Left lung (tissue), 10 donors: ENCODE results near the gene TIRAP. TPM values are rescaled to one million over a fixed set of nuclear protein-coding genes. Genes with fewer than 3 reads are reported as not detected.
A peak's percentile ranks its signal among the peaks of the same experiment; 100 is the strongest.

Experiments
- ATAC-seq: fragments of 200-7000 bp; cut with Tn5 transposase; one replicate; pipeline ENCODE4 v1.9.1; 2020; ENCODE audit warnings: moderate library complexity
- DNase-seq, 4 donors: peaks; one replicate each; pipeline ENCODE4 v3.0.0-alpha.2; 2013 to 2020
- H3K27ac ChIP-seq, 2 donors: fragments of 200-600 bp; sonication (generic) in 1 of 2; one replicate each; pipeline versions ENCODE4 v1.5.0 to v1.8.0; 2020 to 2021
- H3K27me3 ChIP-seq, 2 donors: fragments of 200-600 bp; sonication (generic) in 1 of 2; one replicate each; pipeline versions ENCODE4 v1.5.0 to v1.8.0; 2020 to 2021
- H3K36me3 ChIP-seq, 2 donors: fragments of 200-600 bp; sonication (generic) in 1 of 2; one replicate each; pipeline versions ENCODE4 v1.5.0 to v1.8.0; 2020 to 2021
- H3K4me1 ChIP-seq, 2 donors: fragments of 200-600 bp; one replicate each; pipeline ENCODE4 v1.8.0; 2021
- H3K4me3 ChIP-seq, 2 donors: fragments of 200-600 bp; sonication (generic) in 1 of 2; one replicate each; pipeline versions ENCODE4 v1.5.0 to v1.8.0; 2020 to 2021; ENCODE audit warnings: mild to moderate bottlenecking in 1 of 2
- H3K9me3 ChIP-seq, 2 donors: fragments of 200-600 bp; sonication (generic) in 1 of 2; one replicate each; pipeline versions ENCODE4 v1.5.0 to v1.8.0; 2020 to 2021
- intact Hi-C, 2 donors: fragments of 100-400 bp; cut with DNase I; formaldehyde crosslinking; loops; one replicate each; pipeline versions ENCODE4 v1.11.2 to v1.14.2; 2022
- polyA plus RNA-seq, 6 donors: library from polyadenylated mRNA; unstranded; fragments of 120-200 nt; gene quantifications; one replicate each; pipeline ENCODE4 v1.2.1, GENCODE V29; 2013; ENCODE audit not compliant: insufficient read length in 6 of 6
- total RNA-seq, 2 donors: library from RNA; stranded (reverse); fragmentation: NEBNext Ultra II Directional; extraction: Animal tissue kit (Norgen Biotek cat#: 25700); gene quantifications; one replicate each; pipeline ENCODE4 v1.2.1, GENCODE V29; 2021
- TF ChIP-seq, protein P1 (sequence below), 2 donors: fragments of 200-600 bp; sonication (generic) in 1 of 2; IDR thresholded peaks; one replicate each; pipeline versions ENCODE4 v1.5.0 to v1.8.0; 2021; ENCODE audit warnings: antibody characterized with exemption in 2 of 2
- donor health status: DM: no; HTN: yes; CAD: no.
- donor health status: DM: no; HTN: no; CAD: no.

Gene TIRAP
- total and polyA plus RNA-seq, 8 donors: 8.5 to 21.0 (median 19.2) TPM

GRCh38 chr11:126331286-126331685 is 48.4 kb downstream of the TIRAP start:
- Histone ChIP-seq H3K27me3 (no peaks in the 10 kb centered on the region), H3K27ac (no peak overlapping the region), H3K4me3 (no peak overlapping the region), H3K36me3 (peaks cover 0 to 26% of the 10 kb centered on the region in 2 donors), H3K4me1 (peaks cover 0 to 7% of the 10 kb centered on the region in 2 donors), H3K9me3 (no peaks in the 10 kb centered on the region)
- DNase-seq: peak in 1 of 4 donors; percentile 9
- TF ChIP-seq, protein P1, sequence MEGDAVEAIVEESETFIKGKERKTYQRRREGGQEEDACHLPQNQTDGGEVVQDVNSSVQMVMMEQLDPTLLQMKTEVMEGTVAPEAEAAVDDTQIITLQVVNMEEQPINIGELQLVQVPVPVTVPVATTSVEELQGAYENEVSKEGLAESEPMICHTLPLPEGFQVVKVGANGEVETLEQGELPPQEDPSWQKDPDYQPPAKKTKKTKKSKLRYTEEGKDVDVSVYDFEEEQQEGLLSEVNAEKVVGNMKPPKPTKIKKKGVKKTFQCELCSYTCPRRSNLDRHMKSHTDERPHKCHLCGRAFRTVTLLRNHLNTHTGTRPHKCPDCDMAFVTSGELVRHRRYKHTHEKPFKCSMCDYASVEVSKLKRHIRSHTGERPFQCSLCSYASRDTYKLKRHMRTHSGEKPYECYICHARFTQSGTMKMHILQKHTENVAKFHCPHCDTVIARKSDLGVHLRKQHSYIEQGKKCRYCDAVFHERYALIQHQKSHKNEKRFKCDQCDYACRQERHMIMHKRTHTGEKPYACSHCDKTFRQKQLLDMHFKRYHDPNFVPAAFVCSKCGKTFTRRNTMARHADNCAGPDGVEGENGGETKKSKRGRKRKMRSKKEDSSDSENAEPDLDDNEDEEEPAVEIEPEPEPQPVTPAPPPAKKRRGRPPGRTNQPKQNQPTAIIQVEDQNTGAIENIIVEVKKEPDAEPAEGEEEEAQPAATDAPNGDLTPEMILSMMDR (IDR thresholded peaks at IDR 0.05): no peak
- ATAC-seq: no peak
- intact Hi-C loops: no loop called here

GRCh38 chr11:126332221-126332711 is 49.4 kb downstream of the TIRAP start:
- H3K4me3 ChIP-seq: no peak overlapping the region
- H3K27me3 ChIP-seq: no peaks in the 10 kb centered on the region
- H3K36me3 ChIP-seq: peaks cover 0 to 26% of the 10 kb centered on the region in 2 donors
- H3K27ac ChIP-seq: no peak overlapping the region
- no peaks in the 10 kb centered on the region for H3K9me3 ChIP-seq
- DNase-seq (no peak), ATAC-seq (peak; percentile 53)
- intact Hi-C loops: no loop called here
- peaks cover 0 to 16% of the 10 kb centered on the region in 2 donors for H3K4me1 ChIP-seq
- TF ChIP-seq, protein P1 (IDR thresholded peaks at IDR 0.05): no peak

- no peak for ATAC-seq
- Histone ChIP-seq H3K4me3 (no peak overlapping the region), H3K27ac (no peak overlapping the region), H3K27me3 (no peaks in the 10 kb centered on the region), H3K36me3 (peaks cover 0 to 26% of the 10 kb centered on the region in 2 donors), H3K4me1 (peaks cover 0 to 18% of the 10 kb centered on the region in 2 donors), H3K9me3 (no peaks in the 10 kb centered on the region)
- TF ChIP-seq, protein P1 (IDR thresholded peaks at IDR 0.05): no peak
- no peak for DNase-seq
- intact Hi-C loops: no loop called here
Measured at GRCh38 chr11:126333142-126333541, 50.2 kb downstream of the TIRAP start.

GRCh38 chr11:126334659-126335462 is 52.0 kb downstream of the TIRAP start:
- Histone ChIP-seq H3K36me3 (peaks cover 0 to 42% of the 10 kb centered on the region in 2 donors), H3K27ac (no peak overlapping the region), H3K4me3 (no peak overlapping the region), H3K9me3 (no peaks in the 10 kb centered on the region), H3K4me1 (peaks cover 8 to 24% of the 10 kb centered on the region in 2 donors), H3K27me3 (no peaks in the 10 kb centered on the region)
- DNase-seq (no peak), ATAC-seq (no peak)
- TF ChIP-seq, protein P1 (IDR thresholded peaks at IDR 0.05): no peak
- intact Hi-C loops: no loop called here

DNA sequence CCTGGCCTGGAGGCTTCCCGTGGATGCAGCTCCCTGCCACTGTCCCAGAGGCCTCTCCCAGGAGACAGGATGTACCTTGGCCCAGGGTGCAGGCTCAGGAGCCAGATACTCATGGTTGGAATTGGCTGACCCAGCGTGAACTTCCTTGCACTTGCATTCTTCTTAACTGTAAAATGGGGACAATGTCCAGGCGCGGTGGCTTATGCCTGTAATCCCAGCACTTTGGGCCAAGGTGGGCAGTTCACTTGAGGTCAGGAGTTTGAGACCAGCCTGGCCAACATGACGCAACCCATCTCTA is 52.5 kb downstream of the TIRAP start:
- Histone ChIP-seq H3K9me3 (no peaks in the 10 kb centered on the region), H3K27me3 (no peaks in the 10 kb centered on the region), H3K4me3 (no peak overlapping the region), H3K27ac (no peak overlapping the region), H3K4me1 (peaks cover 13 to 30% of the 10 kb centered on the region in 2 donors), H3K36me3 (peaks cover 0 to 46% of the 10 kb centered on the region in 2 donors)
- no peak for ATAC-seq
- intact Hi-C loops: no loop called here
- no peak for DNase-seq
- TF ChIP-seq, protein P1 (IDR thresholded peaks at IDR 0.05): no peak
